Stimulated activated naive CD4-positive, alpha-beta T cell treated with Interleukin-2 at 50 U/mL for 16 hours (primary cell): Measurements from ENCODE around the gene PEX5L.
"Not testable (repeated sequence)": the region's sequence is repeated elsewhere in the genome, so short reads cannot be mapped to it uniquely, and the experiment has no call there.

Source experiments
- DNase-seq: peaks from one replicate; lab custom pipeline; 2025; lab: John Stamatoyannopoulos, UW

The PEX5L gene

GRCh38 chr3:180036671-180037455 lies at the start of gene PEX5L:
Gene PEX5L (minus strand): TSS chr3:180036937. CDS start chr3:180036599, 338 bp downstream.
- DNase-seq: no peak

DNA sequence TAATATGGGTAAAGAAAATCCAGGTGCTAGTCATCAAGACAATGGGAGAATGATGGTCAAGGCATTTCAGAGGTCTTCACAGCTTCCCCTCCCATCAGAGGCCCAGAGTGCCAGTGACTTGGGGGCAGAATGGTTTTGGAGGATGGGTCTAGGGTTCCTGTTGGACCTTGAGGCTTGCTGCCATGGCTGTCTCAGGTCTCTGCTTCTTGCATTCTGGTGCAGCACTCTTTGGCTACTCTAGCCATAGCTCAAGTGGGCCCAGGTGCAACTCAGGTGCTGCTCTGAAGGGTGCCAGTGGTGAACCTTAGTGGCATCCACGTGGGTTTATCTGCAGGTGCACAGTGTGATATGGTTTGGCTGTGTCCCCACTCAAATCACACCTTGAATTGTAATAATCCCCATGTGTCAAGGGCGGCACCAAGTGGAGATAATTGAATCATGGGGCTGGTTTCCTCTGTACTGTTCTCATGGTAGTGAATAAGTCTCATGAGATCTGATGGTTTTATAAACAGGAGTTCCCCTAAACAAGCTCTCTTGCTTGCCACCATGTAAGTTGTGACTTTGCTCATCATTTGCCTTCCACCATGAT lies 48.5 kb upstream of the PEX5L start:
- DNase-seq: no peak

DNA sequence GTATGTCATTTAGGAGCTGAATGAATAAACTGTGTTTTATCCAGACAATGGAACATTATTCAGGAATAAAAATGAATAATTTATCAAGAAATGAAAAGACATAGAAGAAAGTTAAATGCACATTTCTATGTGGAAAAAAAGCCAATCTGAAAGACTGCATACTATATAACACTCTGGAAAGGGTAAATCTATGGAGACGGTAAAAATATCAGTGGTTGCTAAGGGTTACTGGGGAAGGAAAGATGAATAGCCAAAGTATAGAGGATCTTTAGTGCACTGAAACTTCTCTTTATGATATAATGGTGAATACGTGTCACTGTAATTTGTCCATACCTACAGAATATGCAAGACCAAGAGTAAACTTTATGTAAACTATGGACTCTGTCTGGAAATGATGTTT lies 46.0 kb upstream of the PEX5L start:
- DNase-seq: no peak

GRCh38 chr3:180078592-180078991 lies 41.9 kb upstream of the PEX5L start:
- DNase-seq: no peak

- DNase-seq: no peak
Measured at GRCh38 chr3:180073561-180073960, 36.8 kb upstream of the PEX5L start.

- DNase-seq: no peak
Measured at GRCh38 chr3:180072786-180073185, 36.0 kb upstream of the PEX5L start.

- no peak for DNase-seq
Measured at GRCh38 chr3:180070925-180071324, 34.2 kb upstream of the PEX5L start.

- no peak for DNase-seq
Measured at GRCh38 chr3:180068023-180068422, 31.3 kb upstream of the PEX5L start.

GRCh38 chr3:180066598-180066997 lies 29.9 kb upstream of the PEX5L start:
- DNase-seq: no peak

DNA sequence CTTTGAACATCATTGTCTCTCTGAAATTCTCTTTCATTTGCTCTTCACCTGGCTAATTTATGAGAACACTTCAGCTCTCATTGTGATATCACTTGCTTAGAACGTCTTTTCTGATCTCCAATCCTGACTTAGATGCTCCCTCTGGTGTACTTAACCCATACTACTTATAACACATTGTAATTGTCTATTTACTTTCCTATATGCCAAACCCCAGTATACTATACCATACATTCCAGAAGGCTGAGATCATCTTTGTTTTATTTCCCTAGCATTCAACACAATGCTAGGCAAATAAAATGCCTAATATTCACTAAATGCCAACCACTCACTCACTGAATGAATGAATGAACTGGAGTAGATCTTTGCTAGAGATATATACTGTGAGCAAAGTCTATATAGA lies 27.0 kb upstream of the PEX5L start:
- DNase-seq: no peak

DNA sequence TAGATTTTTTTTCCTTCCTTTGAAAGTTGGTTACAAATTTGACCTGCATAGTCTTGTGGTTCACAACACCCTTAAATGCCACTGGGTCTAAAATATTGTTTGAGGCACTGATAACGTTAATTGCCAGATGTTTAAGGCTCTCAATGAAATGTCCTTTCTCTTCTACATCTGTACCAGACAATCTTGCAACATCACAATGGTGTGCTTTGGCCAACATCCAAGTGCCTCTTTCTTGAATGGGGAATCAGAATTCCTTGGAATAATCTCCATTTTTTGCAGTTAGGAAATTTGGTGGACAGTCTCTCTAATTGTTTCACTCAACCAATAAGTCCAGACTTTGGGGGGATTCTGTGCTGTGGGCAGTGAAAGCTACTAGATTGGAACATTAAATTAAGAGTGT lies 26.0 kb upstream of the PEX5L start:
- no peak for DNase-seq

DNA sequence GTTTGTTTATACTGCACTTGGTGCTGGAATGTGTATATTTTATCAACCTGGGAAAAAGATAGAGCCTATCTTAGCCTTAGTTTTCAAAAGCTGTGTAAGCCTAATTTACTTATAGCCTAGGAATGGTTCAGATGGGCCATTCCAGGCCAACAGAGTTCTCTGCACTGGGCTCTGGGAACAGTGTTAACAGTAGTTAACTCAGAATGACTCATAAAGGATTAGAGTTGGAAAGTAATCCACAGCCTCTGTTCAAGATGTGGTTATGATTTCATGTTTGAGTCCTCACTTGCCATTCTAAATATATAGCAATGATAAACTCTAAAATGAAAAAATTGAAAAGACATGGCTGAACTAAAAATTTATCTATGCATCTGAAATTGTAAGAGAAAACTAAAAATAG lies 22.6 kb upstream of the PEX5L start:
- DNase-seq: no peak

- no peak for DNase-seq
Measured at GRCh38 chr3:180058238-180058637, 21.5 kb upstream of the PEX5L start.

DNA sequence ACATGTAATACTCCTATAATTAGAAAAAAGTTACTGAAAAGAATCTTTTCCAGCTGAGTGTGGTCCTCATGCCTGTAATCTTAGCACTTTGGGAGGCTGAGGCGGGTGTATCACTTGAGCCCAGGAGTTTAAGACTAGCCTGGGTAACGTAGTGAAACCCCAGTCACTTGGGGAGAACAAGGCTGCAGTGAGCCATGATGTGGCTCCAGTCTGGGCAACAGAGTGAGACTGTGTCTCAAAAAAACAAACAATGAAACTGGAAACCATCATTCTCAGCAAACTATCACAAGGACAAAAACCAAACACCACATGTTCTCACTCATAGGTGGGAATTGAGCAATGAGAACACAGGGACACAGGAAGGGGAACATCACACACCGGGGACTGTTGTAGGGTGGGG lies 18.9 kb upstream of the PEX5L start:
- not testable (repeated sequence) for DNase-seq

GRCh38 chr3:180049391-180049790 lies 12.7 kb upstream of the PEX5L start:
- DNase-seq: no peak

GRCh38 chr3:180048840-180049239 lies 12.1 kb upstream of the PEX5L start:
- DNase-seq: no peak

GRCh38 chr3:180048103-180048502 lies 11.4 kb upstream of the PEX5L start:
- no peak for DNase-seq

- no peak for DNase-seq
Measured at GRCh38 chr3:180040966-180041365, 4.2 kb upstream of the PEX5L start.

- DNase-seq: no peak
Measured at GRCh38 chr3:180036092-180036670, 556 bp downstream of the PEX5L start.

- no peak for DNase-seq
Measured at GRCh38 chr3:180026997-180027396, 9.7 kb downstream of the PEX5L start.

GRCh38 chr3:180018543-180018942 lies 18.2 kb downstream of the PEX5L start:
- DNase-seq: no peak

GRCh38 chr3:180017846-180018245 lies 18.9 kb downstream of the PEX5L start:
- DNase-seq: no peak

DNA sequence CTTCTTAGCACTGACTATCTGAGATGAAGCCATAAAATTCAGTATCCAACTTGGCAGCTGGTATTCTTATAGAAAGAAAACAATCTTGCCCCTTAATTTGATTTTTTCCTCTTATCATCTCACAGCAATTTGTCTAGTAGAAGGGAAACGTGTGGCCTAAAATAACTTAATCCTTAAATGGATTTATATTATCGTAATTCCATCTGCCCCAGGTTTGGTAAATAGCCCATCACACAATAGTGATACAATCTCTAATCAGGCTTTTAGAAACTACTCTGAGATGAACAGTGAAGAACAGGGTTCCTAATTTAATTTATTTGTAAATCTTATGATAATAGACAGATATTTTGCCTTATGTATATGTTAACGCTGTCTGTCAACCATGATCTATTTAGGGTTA lies 24.8 kb downstream of the PEX5L start:
- no peak for DNase-seq
